Kidney epithelial cell (primary cell): Measurements from ENCODE around the gene CCR5AS.
A peak's percentile ranks its signal among the peaks of the same experiment; 100 is the strongest.

Source experiments
- DNase-seq: peaks from one replicate; pipeline ENCODE4 v3.0.0-alpha.2; 2010; ENCODE audit warnings: low read depth
- H3K27me3 ChIP-seq: 2 replicates; pipeline ENCODE4 v1.6.0; 2011; ENCODE audit warnings: low read length; ENCODE audit not compliant: control insufficient read depth, insufficient read depth
- H3K36me3 ChIP-seq: 2 replicates; pipeline ENCODE4 v1.5.1; 2011; ENCODE audit warnings: low read length; ENCODE audit not compliant: control insufficient read depth, insufficient read depth
- H3K4me3 ChIP-seq: 2 replicates; pipeline ENCODE4 v1.5.1; 2011; ENCODE audit warnings: low read depth, mild to moderate bottlenecking, control low read depth, low read length
- TF ChIP-seq, protein P1 (sequence below): IDR thresholded peaks from 2 replicates; pipeline ENCODE4 v1.5.1; 2011; ENCODE audit warnings: mild to moderate bottlenecking, moderate library complexity, low read length, control low read depth, inconsistent platforms; ENCODE audit not compliant: insufficient read depth, poor library complexity, severe bottlenecking

Gene CCR5AS

DNA sequence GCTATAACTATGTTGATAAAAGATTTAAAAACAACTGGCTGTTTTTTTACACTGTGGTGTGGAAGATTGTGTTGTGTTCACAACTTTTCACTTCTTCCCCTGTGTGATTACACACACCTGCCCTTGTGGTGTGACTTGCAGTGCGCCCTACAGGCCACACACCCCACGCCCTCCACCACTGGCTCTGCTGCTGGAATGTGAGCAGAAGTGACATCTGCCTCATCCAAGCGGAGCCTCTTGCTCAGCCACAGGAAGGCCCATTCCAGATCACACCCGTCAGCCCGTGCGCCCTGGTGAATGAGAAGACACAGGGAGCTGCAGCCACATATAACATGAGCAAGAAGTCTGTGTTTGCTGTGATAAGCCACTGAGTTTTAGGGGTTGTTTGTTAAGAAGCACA lies 46.0 kb downstream of the CCR5AS start:
- Histone ChIP-seq H3K36me3 (no peaks in the 10 kb centered on the region), H3K4me3 (no peak overlapping the region), H3K27me3 (no peaks in the 10 kb centered on the region)
- TF ChIP-seq, protein P1, sequence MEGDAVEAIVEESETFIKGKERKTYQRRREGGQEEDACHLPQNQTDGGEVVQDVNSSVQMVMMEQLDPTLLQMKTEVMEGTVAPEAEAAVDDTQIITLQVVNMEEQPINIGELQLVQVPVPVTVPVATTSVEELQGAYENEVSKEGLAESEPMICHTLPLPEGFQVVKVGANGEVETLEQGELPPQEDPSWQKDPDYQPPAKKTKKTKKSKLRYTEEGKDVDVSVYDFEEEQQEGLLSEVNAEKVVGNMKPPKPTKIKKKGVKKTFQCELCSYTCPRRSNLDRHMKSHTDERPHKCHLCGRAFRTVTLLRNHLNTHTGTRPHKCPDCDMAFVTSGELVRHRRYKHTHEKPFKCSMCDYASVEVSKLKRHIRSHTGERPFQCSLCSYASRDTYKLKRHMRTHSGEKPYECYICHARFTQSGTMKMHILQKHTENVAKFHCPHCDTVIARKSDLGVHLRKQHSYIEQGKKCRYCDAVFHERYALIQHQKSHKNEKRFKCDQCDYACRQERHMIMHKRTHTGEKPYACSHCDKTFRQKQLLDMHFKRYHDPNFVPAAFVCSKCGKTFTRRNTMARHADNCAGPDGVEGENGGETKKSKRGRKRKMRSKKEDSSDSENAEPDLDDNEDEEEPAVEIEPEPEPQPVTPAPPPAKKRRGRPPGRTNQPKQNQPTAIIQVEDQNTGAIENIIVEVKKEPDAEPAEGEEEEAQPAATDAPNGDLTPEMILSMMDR = no peak
- DNase-seq = no peak

GRCh38 chr3:46359733-46360493 lies 47.0 kb downstream of the CCR5AS start:
- peak; percentile 44 for DNase-seq
- TF ChIP-seq, protein P1 = no peak

GRCh38 chr3:46358466-46358865 lies 48.4 kb downstream of the CCR5AS start:
- no peaks in the 10 kb centered on the region for H3K36me3 ChIP-seq
- no peak for DNase-seq
- H3K4me3 ChIP-seq = no peak overlapping the region
- H3K27me3 ChIP-seq = peaks cover 7% of the 10 kb centered on the region
- TF ChIP-seq, protein P1 = no peak

More at GRCh38 chr3:46359733-46360493, 47.0 kb downstream of the CCR5AS start:
- Histone ChIP-seq H3K36me3 (no peaks in the 10 kb centered on the region), H3K4me3 (no peak overlapping the region), H3K27me3 (peaks cover 3% of the 10 kb centered on the region)

- Histone ChIP-seq H3K27me3 (peaks cover 10% of the 10 kb centered on the region), H3K4me3 (no peak overlapping the region), H3K36me3 (no peaks in the 10 kb centered on the region)
- DNase-seq = no peak
- TF ChIP-seq, protein P1 = no peak
Measured at GRCh38 chr3:46356909-46357308, 50.0 kb downstream of the CCR5AS start.

DNA sequence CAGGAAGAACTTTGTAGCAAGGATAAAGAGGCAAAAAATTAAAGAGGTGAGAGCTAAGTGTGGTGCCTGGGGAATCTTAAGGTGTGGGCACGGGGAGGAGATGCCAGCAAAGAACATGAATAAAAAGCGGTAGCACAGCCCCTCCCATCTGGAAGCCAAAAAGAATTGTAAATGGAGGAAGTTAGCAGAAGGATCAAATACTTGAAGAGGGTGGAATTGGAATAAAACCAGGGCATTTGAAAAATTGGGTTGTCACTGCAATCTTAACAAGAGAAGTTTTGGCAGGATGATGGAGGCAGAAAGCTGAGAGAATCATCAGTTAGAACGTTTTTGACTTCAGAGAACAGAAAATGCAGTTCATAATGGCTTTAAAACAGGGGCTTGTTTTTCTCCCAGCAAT lies 50.6 kb downstream of the CCR5AS start:
- Histone ChIP-seq H3K36me3 (no peaks in the 10 kb centered on the region), H3K27me3 (peaks cover 10% of the 10 kb centered on the region), H3K4me3 (no peak overlapping the region)
- no peak for DNase-seq
- TF ChIP-seq, protein P1 = no peak

GRCh38 chr3:46354984-46355383 lies 51.9 kb downstream of the CCR5AS start:
- no peak for DNase-seq
- TF ChIP-seq, protein P1 = no peak
- Histone ChIP-seq H3K27me3 (peaks cover 10% of the 10 kb centered on the region), H3K36me3 (no peaks in the 10 kb centered on the region), H3K4me3 (no peak overlapping the region)
